Stimulated activated CD4-positive, alpha-beta T cell treated with anti-CD3 and anti-CD28 coated beads, Interleukin-4, amount 100 ng/mL, for 1 hour (primary cell): ENCODE results near the gene SLC6A11.

Experiments used
- DNase-seq: peaks from one replicate; pipeline ENCODE4 v3.0.0-alpha.2; 2020

SLC6A11 gene

DNA sequence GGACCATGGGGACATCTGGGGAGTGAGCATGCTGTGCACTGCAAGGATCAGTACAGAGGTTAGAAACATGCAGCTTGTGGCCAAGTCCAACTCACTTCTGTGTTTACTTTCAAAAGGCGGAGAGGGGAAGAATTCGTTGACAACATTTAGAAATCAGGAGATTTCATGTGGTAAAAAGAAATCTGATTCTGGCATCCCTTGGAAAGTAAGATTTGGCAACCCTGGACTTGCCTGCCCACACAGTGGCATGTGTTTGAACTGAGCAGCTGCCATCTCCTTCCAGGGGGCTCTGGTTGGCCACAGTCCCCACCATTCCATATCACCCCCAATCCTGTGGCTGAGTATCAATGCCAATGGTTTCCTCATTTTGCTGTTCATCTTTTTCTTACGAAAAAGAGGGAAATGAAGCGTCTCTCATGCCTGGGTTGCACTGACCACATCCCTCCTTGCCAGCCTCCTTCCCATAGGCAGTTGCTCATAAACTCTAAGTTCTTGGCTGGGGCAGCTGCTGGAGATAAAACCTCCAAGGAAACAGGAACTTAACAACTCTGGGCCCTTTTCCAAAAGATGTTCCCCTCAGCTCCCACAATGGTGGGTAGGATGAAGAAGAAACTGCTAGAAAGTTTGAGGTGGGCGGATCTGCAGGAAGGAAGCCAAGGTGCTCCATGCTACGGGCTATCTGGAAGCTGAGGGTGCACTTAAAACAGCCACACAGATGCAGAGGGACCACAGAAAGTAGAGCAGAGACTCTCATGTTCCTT, 29.2 kb downstream of the SLC6A11 start:
- no peak for DNase-seq

DNA sequence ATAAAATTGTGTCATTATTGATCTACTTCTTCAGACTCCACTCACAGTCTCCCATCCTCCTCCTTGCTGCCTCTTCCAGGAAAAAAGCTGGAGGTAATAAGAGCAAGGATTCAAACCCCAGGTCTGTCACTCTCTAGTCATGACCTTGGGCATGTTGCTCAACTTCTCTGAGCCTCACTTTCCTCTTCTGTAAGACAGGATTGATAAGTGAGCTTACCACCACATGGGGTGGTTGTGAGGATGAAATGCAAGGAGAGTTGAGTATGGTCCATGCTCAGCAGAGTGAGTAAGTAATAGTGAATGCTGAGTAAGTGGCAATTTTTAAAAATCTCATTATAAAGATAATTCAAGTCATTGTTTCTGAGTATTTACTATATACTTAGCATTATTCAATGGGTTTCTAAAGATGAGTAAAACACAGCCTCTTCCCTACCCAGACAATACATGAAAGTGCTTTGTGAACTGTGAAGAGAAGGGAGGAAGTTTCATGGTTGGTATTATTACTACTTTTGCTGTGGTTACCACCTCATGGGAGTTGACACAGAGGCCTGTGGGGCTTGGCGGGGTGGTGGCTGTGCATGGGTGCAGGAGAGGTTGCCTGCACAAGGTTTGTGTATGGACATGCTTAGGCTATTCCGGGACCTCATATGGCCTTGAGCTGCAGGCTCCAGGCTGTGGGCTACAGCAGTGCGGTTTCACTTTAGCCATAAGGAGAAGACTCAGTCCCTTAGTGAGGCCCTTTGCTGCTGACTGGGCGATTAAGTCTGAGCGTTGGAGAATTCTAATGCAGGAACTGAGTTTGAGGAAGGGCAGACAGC, 30.0 kb downstream of the SLC6A11 start:
- DNase-seq, result no peak

DNA sequence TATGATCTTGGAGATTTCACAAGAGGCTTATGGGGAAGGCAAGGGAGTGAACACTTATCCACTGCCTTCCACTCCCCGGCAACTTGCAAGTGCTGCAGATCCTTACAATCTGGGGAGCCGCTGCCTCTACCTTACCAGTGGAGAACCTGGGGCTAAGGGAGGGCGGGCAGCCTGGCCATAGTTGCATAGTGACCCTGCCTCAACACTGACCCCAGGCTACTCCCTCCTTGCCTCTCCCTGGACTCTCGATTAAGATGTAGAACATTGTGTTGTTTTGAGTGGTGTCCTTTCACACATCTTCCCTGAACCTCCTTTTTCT, 30.6 kb downstream of the SLC6A11 start:
- no peak for DNase-seq

DNA sequence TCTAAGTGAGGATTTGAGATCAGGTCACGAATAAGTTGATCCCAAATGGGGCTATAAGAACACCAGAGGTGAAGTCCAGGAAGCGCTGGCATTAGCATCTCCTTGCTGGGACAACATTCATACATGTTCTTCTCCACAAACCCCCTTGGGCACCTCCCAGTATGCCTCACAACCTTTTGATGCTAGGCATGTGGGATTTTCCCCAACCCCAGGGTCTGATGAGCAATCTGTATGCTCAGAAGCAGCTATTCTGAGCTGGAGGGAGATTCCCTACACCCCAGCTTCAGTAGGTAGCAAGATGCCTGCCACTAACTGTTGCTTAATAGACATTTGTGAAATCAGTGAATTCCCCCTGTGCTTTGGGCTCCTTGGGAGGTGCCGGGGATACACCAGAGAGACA, 32.2 kb downstream of the SLC6A11 start:
- DNase-seq, result no peak

DNA sequence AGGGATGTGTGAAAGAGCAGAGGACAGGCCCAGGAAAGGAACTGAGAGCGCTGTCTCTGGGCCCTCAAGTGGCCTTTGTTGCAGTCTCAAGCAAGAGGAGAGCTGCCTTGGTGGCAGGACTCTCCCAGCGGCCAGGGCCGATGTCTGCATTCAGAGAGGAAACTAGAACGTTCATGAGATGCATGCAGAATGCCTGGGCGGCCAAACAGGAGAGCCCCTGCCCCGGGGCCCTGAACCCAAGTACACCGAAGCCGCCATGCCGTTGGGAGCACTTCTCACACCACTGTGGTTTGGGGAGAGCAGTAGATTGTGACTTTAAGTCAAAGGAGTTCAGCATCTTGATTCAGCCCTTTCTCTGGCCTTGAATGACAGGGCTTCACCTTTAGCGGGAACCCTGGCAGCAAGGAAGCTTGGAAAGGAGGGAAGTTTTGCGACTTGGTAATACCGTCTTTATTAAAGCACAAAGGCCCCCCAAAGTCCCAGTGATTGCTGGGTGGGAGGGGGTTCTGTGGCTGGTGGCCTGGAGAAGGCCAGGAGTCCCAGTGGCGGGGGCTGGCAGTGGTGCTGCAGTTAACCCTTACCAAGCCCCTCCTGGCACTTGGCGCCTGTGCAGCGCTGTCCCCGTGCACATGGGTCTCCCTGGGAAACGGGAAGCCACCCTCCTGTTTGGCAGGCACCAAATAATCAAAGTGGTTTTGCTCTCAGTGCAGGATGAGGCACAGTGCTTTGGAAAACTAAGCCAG, 36.2 kb downstream of the SLC6A11 start:
- DNase-seq, result no peak

DNA sequence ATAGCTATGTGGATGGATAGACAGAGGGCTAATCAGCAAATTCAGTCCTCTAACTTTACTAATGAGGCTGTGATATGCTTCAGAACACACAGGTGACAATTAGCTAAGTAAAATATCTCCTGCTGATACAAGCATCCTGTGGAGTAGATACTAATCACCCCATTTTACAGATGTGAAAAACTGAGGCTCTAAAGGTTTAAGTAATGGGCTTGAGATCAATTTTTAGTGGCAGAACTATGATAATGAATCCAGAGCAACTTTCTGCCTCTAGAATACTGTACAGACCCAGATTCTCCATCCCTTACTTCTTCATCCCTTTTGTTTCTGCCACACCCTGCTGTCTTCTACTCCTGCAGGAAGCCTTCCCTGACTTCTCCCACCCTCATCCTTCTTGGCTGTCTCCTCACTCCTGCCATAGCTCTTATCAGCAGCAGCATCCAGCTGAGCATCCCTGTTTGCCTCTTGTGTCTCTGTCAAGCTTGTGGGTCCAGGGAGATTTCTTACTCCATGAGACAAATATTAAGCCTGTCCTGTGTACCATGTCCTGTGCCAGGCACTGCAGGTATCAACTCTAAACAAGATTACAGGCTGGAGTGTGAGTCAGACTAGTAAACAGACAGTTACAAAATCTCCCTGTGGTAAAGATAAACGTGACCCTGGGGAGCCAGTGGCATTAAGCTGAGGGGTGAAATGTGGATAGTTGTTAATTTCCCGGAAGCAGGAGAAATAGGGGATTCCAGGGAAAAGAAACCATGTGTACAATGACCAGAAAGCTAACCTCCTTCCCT, 39.2 kb downstream of the SLC6A11 start:
- no peak for DNase-seq

DNA sequence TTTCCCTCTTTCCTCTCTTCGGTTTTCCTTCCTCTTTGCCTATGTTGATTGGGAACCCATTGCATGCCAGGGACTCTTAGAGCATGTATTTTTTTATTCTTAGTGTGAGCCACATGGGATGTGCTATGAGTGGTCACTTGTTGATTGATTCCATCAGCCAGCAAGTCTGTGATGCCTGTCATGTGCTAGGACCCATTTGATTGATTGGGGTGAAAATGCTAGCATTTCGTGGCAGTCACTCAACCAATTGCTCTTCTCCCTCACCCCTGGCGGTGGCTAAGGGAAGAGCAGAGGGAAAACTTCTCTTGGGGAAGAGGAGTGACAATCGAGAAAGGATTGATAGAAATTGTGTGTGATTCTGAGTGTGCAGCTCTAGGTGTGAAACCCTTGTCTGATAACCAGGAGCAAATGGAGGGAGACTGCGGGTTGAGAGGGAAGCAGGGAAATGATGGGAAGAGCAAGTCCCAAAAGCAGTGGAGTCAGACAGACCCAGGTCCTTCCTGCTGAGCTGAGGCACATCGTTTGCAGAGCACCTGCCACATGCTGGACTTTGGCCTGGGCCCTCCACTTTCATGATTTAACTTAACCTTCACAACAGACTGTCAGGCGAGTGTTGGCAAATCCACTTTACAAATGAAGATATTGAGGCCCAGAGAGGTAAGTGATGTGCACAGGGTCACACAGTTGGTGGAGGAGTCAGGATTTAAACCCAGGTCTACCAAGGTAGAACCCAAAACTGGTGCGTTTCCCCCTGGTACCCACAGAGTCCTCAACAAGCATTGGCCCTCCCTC, 40.0 kb downstream of the SLC6A11 start:
- no peak for DNase-seq

DNA sequence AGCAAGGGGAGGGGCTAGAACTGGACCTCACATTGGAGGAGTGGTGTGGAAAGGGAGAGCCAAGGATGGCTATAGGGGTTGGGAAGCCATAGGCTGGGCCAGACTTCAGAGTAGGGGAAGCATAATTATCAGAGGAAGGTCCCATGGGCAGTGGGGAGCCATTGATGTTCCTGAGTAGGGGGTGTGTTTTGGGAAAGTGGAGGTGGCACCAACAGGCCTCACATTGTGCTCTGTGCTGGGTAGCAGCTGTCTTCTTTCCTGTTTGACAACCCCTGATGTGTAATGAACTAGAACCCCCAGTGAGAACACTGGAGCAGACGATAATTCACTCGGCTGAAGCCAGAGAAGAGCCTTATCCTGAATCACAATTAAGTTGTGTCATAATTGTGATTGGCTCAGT, 41.2 kb downstream of the SLC6A11 start:
- DNase-seq, result no peak

DNA sequence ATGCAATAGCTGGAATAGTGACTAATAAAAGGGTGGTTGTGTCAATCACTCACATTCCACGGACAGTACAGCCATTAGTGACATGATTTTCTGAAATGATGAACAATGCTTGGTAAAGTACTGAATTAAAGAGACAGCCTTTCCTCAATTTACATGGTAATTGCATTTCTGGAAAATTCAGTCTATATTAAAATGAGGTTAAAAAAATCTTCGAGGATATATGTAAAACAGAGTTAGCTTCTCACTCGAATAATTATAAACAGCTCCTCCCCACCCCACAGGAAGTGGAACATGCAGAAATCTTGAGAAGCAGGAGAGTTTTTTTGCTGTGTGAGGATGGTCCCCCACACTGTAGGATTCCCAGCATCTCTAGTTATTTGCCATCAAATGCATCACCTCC, 42.1 kb downstream of the SLC6A11 start:
- no peak for DNase-seq

DNA sequence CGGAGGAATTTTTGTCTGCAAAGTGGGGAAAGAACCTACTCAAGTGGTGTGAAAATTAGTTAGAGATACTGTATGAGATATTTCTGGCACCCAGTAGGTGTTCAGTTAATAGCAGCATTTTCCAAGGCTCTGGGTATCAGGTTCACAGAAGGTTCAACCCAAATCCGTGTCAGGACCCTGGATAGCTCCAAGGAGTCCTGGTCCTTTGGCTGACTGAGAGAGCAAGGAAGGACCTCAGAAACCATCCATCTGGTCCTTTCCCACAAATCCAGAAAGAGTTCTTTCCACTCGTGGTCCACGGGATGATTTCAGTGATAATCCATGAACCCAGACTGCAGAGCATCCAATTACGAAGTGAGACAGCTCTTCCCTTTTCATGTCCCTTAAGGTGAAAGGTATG, 51.4 kb downstream of the SLC6A11 start:
- DNase-seq, result no peak

DNA sequence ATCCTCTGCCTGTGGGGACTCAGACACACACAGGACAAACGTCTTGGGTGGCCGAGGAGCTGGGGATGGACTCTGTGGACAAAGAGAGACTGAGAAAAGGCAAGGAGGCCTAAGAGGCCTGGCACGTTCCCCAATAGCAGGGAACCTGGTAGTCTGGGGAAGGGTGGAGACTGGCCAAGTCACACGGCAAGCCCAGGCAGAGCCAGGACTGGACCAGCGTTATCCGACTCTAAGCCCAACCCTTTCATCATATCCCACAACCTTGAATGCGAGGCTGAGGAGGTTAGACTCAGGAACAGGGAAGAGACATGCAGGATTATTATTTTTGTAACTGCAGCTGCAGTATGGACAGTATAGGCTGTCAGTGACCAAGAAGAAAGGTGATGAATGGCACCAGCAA, 53.4 kb downstream of the SLC6A11 start:
- DNase-seq, result no peak

DNA sequence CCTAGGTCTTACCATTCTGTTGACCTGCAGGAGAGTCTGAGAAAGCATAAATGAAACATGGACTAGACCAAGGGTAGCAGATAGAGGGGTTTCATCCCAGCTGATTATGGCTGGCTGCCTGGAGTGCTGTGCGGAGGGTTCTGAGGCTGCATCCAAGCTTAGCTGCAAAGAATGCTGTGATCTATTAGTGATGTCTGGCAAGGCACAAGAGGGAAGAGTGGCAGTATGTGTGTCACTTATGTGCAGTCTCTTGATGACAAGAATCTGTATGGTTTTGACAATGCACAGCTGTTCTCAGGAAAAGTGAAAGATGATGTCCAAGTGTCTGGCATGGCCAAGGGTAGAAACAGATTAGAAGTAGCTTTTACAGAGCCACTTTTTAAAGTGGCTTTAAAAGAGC, 54.3 kb downstream of the SLC6A11 start:
- DNase-seq, result no peak

DNA sequence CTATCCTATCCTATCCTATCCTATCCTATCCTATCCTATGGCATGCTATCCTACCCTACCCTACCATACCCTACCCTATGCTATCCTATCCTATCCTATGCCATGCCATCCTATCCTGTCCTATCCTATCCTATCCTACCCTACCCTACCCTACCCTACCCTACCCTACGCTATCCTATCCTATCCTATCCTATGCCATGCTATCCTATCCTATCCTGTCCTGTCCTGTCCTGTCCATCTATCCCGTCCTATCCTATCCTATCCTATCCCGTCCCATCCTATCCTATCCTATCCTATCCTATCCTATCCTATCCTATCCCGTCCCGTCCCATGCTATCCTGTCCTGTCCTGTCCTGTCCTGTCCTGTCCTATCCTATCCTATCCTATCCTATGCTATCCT, 57.4 kb downstream of the SLC6A11 start:
- DNase-seq, result no peak

DNA sequence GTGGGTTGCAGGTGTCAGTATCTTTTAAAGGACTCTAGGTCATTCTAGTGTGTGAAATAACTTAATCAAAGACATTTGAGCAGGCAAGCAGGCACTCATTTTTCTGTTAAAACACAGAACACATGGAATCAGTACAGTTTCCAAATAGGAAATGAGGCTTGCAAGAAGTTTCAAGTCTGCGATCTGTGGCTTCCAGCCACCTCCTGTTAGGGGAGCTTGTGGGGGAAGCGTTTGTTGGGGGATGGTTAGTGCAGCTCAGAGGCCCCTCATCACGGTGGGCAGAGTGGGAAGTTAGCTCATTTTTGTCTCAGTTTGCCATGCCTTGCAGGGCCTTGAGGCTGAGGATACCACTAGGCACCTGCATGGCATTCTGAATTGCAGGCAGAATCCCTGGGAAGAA, 59.9 kb downstream of the SLC6A11 start:
- DNase-seq, result no peak

DNA sequence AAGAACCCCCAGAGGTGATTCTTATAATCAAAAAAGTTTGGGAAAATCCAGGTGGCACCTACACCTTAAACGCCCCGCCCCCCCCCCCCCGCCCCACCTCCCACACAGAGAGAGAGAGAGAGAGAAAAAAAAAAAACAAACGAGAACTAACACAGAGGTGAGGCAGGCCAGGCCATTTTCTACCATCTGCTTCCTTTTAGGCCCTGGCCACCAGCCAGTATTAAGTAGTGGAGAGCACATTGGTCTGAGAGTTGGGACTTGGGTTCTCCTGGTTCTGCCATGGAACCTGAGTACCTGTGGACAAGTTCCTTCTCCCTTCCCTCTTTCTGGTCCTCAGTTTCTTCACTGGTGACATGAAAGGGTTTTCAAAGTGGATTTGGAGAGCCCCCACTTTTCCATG, 60.6 kb downstream of the SLC6A11 start:
- DNase-seq, result no peak

DNA sequence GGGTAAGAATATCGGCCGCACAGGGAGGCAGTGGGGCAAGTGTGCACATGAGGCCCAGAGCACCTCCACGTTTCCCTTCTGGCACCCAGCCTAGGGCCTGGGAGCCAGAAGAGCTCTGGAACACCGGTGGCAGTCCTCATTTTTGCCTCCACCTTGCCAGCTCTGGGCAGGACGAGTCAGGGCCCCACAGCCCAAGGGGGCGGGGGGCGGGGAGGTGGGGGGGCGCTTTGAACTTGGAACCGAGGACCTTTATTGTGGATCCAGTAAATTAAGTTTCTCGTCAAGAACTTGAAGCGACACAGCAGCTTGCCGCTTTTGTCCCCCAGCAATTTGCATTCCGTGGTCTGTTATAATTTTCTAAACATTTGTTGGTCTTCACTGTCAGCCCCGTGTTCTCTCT, 66.8 kb downstream of the SLC6A11 start:
- DNase-seq, result no peak

DNA sequence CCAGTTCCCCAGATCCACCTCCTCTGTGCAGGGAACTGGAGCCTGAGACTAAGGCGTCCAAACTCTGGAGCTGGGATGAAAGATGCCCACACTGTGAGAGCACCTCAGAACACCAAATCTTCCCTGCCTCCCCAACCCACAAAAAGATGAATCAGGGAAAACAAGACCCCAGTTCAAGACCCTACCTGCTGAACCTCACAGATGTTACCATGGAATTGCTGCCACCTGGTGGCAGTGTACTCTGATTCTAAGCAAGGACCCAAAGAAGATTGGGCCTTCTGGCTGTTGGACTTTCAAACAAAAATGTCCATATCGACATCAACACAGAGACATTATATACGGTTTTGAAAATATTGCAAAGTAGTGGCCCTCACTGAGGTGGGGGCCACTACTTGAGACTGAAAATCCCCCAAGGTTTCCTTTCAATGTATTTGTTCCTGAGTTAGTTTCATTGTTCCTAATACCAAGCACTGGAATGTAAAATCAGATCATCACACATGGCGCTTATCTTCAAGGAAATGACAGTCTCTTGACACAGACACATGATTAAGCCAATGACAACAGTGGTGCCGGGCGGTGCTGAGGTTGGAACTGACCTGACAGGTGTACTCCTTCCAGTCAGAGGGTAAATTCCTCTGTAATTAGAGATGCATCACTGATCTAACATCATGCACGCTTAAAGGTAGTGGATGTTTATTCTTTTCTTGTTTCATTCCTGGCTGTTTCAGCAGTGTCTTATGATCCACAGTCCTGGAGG, 67.6 kb downstream of the SLC6A11 start:
- DNase-seq, result no peak

DNA sequence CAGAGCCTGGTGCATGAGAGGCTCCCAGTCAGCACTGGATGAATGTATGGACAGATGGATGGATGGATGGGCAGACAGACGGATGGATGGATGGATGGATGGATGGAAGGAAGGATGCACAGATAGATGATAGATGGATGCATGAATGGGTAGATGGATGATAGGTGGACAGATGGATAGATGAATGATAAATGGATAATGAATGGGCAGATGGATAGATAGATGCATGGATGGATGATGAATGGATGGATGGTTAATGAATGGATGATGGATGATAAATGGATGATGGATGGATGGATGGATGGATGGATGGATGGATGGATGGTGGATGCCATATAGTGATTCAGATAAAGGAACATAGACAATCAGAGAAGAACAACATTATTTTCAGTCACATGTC, 71.0 kb downstream of the SLC6A11 start:
- no peak for DNase-seq

DNA sequence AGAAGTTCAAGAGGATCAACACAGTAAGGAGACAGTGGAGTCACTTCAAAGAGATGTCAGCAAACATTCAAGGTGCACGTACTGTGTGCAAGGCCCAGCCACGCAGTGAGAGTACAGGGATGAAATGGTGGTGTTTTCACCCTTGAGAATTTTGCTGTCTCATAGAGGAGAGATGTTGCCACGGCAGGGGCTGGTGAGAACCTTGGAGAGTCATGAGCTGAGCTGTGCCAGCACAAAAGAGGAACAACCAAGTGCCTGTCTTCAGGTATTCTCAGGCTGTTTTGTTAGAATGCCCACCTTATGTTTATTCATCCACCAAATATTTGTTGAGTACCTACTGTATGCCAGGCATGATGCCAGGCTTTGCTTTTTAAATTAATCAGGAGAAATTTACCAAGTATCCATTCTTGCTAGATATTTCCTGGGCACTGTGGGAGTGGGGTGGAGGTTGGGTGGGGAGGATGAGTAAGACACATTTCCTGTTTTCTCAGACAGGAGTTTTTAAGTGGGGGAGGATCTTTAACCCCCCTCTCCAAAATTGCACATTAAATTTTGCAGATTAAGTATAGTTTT, 72.6 kb downstream of the SLC6A11 start:
- no peak for DNase-seq

DNA sequence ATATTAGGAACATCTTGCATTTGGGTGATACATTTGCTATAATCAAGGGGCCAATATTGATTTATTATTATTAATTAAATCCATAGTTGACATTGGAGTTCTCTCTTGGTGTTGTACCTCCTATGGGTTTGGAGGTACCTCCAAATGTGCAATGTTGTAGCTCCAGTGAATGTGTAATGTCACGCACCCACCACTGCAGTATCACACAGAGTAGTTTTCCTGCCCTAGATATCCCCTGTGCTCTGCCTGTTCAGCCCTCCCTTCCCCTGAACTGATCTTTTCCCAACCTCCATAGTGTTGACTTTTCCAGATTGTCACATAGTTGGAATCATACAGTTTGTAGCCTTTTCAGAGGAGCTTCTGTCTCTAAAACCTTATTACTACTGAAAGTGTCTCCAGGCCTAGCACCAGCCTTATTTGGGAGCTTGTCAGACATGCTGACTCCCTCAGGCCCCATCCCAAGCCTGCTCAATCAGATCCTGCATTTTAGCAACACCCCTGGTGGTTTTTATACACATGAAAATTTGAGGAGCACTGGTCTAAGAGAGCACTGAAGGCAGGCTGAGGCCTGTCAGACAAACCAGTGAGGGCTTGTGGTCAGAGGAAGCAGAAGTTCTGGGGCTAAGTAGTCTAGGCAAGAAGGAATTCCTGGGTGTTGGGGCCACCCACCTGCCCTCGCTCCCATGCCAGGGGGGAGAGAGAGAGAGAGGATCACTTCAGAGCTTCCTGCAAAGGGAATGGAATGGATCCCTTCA, 73.4 kb downstream of the SLC6A11 start:
- no peak for DNase-seq
